Coronary artery (tissue), 2 donors: Measurements from ENCODE around the gene ACYP2.

ENCODE experiments used
- DNase-seq: peaks from one replicate; pipeline ENCODE4 v3.0.0-alpha.2; 2017; ENCODE audit warnings: low spot score
- H3K27ac ChIP-seq, 2 donors: fragments of 200-600 bp; sonication (generic); one replicate each; pipeline ENCODE4 v1.5.1; 2016 to 2019
- H3K4me3 ChIP-seq: fragments of 200-600 bp; sonication (generic); 2 replicates; pipeline ENCODE4 v1.5.1; 2016; ENCODE audit warnings: mild to moderate bottlenecking, moderate library complexity
- TF ChIP-seq, protein P1 (sequence below): fragments of 200-600 bp; sonication (generic); IDR thresholded peaks from one replicate; pipeline ENCODE4 v1.5.1; 2019; ENCODE audit warnings: antibody characterized with exemption

Gene ACYP2

DNA sequence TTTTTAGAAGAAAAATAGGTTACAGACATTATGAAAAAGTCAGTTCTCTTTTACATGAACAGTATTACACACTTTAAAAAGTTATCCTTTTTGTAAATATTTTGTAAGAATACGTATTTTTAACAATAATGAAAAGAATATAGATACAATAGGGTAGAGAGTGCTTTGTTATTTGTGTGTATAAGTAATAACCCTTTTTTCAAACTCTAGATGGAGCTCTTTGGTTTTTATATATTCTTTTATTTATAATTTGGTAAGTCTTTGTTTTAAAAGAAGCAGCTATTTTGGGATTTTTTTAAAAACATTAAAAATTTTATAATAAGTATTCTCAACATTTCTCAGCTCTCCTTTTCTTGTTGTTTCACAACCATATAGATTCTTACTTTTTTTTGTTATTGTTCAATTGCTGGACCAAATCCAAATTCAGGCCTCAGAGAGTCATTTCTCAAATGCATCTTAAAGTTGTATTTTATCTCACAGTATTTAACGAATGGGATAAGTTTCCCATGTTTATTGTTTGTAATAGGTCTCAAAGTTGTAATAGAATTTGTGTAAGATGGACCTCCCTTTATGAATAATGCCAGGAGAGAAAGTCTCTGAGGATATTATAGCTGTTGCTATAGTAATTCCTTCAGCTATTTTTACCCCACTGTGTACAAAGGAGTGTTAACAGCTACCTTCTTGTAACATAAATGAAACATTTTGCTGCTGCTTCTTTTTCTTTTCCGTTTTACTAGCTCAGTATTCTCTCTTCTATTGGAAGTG, 46.4 kb downstream of the ACYP2 start:
- Histone ChIP-seq H3K4me3 (no peak overlapping the region), H3K27ac (no peak overlapping the region)
- TF ChIP-seq, protein P1, sequence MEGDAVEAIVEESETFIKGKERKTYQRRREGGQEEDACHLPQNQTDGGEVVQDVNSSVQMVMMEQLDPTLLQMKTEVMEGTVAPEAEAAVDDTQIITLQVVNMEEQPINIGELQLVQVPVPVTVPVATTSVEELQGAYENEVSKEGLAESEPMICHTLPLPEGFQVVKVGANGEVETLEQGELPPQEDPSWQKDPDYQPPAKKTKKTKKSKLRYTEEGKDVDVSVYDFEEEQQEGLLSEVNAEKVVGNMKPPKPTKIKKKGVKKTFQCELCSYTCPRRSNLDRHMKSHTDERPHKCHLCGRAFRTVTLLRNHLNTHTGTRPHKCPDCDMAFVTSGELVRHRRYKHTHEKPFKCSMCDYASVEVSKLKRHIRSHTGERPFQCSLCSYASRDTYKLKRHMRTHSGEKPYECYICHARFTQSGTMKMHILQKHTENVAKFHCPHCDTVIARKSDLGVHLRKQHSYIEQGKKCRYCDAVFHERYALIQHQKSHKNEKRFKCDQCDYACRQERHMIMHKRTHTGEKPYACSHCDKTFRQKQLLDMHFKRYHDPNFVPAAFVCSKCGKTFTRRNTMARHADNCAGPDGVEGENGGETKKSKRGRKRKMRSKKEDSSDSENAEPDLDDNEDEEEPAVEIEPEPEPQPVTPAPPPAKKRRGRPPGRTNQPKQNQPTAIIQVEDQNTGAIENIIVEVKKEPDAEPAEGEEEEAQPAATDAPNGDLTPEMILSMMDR = no peak
- DNase-seq = no peak

DNA sequence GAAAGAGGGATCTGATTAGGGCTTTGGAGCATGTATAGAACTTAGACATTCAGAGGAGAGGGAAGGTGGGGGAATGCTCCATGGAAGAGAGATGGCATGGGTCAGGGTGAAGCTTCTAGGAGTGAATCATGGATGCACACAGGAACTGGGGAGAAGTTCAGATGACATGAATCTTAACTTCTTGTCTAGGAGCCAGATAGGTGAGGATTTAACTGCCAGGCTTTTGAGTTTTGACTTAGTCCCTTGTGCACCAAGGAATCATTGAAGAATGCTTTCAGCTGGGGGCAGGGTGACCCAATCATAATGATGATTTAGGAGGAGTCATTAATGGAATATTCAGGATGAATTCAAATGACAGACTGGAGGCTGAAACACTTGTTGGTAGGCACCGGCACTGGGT, 48.7 kb downstream of the ACYP2 start:
- no peak overlapping the region for H3K4me3 ChIP-seq
- no peak for DNase-seq
- H3K27ac ChIP-seq = no peak overlapping the region

DNA sequence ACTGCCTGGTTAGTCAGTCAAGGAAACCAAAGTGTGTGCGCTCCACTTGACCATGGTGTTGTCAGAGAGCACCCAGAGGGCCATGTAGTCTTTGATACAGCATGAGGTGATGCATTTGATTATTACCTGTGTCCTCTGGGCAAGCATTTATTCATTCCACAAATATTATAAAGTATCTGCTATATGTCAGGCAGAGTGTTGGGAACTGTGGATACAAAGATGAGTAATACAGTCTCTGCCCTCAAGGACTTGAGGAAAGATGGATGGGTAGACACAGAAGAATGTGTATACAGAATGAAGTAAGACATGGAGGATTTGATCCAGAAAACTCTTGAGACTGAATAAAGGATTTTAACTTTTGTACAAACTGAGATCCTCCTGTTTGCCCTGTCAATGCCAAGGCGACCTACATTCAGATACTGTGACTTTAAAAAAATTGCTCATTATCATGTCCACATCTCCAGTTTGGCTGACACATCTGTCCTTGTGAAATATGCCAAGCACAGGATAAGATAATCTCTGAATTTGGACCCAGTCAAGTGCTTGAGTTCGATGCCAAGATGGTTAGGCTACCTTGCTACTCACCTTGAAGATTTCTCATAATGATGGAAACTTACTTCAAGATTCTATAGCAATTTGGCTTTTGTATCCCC, 50.8 kb downstream of the ACYP2 start:
- TF ChIP-seq, protein P1 = no peak
- Histone ChIP-seq H3K27ac (no peak overlapping the region), H3K4me3 (no peak overlapping the region)
- DNase-seq = no peak

More for the DNA sequence above, 48.7 kb downstream of the ACYP2 start:
- TF ChIP-seq, protein P1 = no peak

GRCh38 chr2:54176577-54176976, 61.2 kb downstream of the ACYP2 start:
- no peak overlapping the region for H3K4me3 ChIP-seq
- H3K27ac ChIP-seq = no peak overlapping the region
- TF ChIP-seq, protein P1 = no peak
- DNase-seq = no peak

DNA sequence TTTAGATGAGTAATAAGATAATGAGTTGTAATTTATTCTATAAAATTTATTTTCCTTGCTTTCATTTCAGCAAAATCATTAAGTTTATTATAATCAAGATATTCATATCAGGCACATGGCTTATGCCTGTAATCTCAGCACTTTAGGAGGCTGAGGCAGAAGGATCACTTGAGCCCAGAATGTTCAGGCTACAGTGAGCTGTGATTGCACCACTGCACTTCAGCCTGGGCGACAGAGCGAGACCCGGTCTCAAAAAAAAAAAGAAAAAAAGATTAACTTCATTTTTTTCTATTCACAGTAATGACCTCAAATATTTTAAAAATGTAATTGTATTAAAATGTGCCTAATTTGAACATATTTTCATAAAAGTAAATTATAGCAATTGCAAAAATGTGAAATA, 67.9 kb downstream of the ACYP2 start:
- TF ChIP-seq, protein P1 = no peak
- no peak overlapping the region for H3K27ac ChIP-seq
- no peak for DNase-seq
- H3K4me3 ChIP-seq = no peak overlapping the region

- H3K27ac ChIP-seq = no peak overlapping the region
Measured at GRCh38 chr2:54183972-54184371, 68.6 kb downstream of the ACYP2 start.

More at GRCh38 chr2:54183972-54184371, 68.6 kb downstream of the ACYP2 start:
- TF ChIP-seq, protein P1 = no peak
- H3K4me3 ChIP-seq = no peak overlapping the region
- DNase-seq = no peak
